Activated naive CD4-positive, alpha-beta T cell (primary cell): ENCODE measurements around the gene PDE6G.
"Not testable (repeated sequence)": the region's sequence is repeated elsewhere in the genome, so short reads cannot be mapped to it uniquely, and the experiment has no call there.

Experiments used
- DNase-seq, 4 experiments: peaks; one replicate each; lab custom pipeline; 2025; lab: John Stamatoyannopoulos, UW

The PDE6G gene

GRCh38 chr17:81635431-81635830 lies 20.9 kb downstream of the PDE6G start:
- no peak for DNase-seq

DNA sequence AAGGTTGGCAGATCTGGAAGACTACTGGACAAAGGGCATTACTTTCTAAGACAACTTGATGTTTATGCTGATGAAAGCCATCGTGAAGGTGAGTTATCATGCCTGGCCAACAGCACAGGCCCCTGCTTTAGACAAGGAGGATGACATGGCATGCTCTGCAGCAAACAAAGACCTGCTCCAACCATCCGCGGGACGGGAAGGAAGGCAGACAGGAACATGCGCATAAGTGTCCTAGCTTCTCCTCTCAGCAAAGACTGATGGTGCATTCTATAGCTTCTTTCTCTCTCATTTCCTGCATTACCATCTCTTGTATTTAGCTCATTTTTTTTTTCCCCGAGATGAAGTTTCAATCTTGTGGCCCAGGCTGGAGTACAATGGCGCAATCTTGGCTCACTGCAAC lies 24.9 kb downstream of the PDE6G start:
- no peak for DNase-seq

GRCh38 chr17:81630274-81630673 lies 26.1 kb downstream of the PDE6G start:
- DNase-seq = no peak

- DNase-seq = no peak
These were observed 34.7 kb downstream of the PDE6G start for GRCh38 chr17:81621494-81622130.

GRCh38 chr17:81618307-81618706 lies 38.0 kb downstream of the PDE6G start:
- DNase-seq = not testable (repeated sequence)

DNA sequence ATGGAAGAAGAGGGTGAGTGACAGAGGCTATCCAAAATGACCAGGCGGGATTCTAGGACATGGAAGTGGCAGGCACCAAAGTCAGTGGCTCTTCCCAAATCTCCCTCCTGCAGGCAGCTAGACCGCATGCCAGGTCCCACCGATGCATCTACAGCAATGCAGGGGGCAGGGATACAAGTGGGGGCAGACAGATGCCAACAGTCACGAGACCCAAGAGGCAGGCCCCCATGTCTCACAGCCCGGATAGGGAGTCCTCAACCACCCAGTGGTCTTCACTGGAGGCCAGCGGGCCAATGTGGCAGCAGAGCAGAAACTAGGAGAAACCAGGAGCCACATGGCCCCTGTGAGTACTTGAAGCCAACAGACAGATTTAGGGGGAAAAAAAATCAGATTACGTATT lies 39.5 kb downstream of the PDE6G start:
- no peak for DNase-seq

DNA sequence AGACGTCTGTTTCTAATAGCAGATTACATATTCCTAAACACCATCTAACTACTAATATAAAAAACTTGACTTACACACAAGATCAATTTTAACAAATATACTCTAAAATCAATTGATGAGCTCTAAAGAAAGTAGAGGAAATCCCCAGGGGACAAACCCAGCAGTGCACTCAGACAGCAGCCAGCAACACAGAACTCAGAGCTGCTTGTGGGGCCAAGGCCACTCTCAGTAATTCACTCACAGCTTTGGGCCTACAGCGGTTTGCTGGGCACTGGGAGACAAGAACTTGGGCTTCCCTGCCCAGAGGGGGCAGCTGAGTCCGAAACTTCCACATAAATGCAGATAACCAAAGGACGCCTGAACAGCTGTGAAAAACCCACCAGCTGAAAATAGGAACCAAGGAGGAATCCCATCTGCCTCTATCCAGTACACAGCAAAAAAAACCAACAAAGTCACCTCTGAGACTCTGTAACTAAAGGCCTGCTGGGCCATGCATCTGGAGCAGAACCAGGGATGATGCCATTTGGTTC lies 40.9 kb downstream of the PDE6G start:
- no peak for DNase-seq

DNA sequence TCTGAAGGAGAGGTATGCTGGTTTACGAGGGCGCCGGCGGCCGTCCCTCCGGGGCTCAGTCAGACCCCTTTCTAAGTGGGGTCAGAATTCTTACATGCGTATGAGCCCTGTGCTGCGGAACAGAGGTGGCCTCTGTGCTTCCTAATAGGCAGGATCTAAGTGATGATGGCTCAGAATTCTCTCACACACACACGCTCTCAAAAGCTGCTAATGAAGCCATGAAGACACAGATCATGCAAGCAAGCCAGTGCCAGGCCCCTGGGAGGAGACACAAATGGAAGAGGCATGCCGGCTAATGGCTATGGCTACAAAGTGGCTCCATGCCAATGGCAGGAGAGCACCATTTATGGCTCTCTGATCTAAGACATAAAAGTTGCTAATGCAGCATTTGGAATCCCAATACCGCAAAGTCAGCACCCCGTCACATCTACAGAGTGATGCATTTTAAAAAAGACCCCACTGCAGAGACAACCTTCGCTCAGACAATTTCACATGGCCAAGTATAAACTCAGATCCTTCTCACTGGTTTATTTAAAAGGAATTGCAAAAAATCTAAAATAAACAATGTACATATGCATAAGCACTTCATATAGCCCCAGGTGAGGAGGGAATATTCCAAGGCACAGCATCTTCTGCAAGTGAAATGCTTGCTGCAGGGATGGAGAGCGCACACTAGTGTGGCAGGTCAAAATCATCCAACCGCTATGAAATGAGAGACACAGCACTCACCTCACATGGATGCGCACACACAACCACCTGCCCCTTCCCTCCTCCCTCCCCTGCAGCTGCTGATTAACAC lies 44.0 kb downstream of the PDE6G start:
- DNase-seq = no peak

GRCh38 chr17:81609541-81610311 lies 46.6 kb downstream of the PDE6G start:
- no peak for DNase-seq

DNA sequence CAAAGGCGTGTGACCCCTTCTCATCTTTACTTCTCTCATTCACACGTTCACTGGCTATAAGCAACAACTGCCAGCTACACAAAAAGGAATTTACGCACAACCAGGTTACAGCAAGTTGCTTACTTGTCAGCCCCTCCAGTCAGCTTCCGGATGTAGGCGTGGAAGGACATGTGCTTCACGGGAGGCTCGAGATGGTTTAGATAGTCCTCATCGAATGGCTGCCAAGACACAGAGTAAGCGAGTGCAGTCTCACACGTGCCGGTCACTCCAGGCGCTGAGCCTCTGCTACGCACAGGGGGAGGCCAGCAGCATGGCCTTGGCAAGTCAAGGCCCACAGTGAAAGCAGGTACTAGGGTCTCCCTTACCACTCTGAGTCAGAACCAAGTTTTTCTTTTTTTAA lies 47.7 kb downstream of the PDE6G start:
- no peak for DNase-seq

DNA sequence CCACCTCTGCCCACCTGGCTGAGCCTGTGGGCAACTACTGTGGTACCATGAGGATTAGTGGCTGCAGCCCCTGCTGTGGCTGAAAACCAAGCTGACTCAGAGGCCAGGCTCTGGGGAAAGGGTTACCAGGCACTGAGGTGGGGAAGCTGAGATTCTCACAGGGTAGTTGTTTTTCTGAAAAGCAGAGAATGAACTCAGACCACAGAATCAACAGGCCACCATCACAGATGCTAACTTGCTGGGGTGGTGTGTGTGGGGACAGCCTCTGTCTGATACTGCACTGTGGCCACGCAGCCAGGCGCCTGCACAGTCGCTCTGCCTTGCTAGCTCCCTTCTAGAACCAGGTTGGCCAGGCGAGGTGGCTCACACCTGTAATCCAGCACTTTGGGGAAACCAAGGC lies 48.3 kb downstream of the PDE6G start:
- DNase-seq = no peak

DNA sequence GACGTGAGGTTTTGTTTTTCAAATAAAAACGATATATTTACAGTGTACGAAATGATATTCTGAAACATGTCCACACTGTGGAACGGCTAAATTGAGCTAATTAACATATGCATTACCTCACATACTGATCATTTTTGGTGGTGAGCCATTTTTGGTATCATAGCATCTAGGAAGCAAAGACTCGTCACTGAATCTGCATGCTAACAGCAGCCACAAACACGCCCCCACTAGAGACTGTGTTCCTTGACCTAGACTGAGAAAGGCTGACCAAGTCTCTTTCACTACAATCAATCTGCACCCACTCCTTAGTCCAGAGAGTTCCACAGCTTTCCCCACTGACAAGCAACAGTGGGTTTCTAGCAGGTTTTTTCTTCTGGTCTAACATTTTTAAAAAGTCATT lies 48.9 kb downstream of the PDE6G start:
- DNase-seq = no peak

DNA sequence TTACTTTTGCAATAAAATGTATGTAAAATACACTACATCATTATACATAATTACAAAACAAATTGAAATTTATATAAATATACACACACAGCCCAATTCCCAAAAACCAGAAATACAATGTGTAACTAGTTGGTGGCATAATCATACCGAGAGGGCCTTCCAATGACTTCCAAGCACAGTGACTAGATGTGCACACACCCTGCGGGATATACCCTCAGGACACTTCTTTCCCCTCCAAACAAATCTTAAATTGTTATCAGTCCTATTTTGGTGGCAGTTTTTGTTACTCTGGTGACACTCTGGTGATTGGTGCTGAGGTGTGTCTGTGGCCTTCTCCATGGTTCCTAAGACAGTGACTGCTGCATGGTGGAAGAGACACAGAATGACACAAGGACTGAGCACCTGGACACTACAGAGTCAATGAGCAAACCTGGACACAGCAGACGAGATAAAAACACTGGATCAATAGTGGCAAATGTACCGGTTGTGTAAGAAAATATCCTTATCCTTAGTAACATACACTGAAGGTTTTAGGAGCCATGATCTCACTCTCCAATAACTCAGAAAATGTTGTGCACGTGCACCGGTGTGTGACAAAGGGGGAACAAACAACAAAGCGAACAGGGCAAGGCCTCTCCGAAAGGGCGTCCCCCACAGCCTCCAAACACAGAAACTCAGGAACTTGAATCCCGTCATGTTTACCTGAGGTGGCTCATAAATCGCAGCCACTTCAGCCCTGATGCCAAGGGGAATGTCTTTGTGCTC lies 52.3 kb downstream of the PDE6G start:
- no peak for DNase-seq

DNA sequence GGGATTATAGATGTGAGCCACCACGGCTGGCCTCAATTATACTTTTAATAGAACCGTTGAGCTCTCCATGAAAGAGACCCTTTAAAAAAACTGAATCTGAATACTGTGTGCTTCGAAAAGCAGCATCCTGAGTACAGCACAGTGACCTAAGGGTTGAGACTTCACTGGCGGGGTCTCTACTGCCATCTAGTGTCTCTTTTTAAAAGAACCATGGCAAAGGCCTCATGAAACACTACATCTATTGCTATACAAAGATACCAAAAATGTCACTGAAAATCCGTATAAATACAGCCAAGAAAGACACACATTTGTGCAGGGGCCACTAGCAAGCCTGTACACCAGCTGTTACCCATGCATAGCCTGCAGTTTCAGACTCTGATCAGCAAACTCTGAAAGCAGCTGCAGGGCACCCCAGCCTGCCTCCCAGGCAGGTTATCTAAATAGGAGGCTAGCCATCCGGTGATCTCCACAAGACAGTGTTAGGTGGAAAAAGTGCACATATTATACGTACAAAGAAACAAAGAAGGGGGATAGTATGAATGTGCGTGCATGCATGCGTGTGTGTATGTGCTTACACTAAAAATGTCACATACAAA lies 54.7 kb downstream of the PDE6G start:
- no peak for DNase-seq
